ENCODE results near the gene ATP1B3. TPM values are rescaled to one million over a fixed set of nuclear protein-coding genes. Genes with fewer than 3 reads are reported as not detected.

Gene ATP1B3
- total RNA-seq, 2 donors from 2014 or later: 37.3 to 70.4 TPM

Other genes with a start within 250 kb of the ATP1B3 start
- 10 to 100 TPM; 58.3 to 68.2 TPM for gene RNF7, start 138.3 kb upstream of the ATP1B3 start, total RNA-seq
- gene GRK7, start 113.2 kb upstream of the ATP1B3 start, total RNA-seq: under 1 TPM; 0.18 to 0.20 TPM

Data from T-helper 17 cell (primary cell).